CD1c-positive myeloid dendritic cell (primary cell): ENCODE measurements around the gene CD22.

Experiments
- DNase-seq: peaks from one replicate; pipeline ENCODE4 v3.0.0-alpha.2; 2016; ENCODE audit errors: extremely low spot score

Gene CD22

GRCh38 chr19:35314031-35314430, 15.0 kb upstream of the CD22 start:
- no peak for DNase-seq

DNA sequence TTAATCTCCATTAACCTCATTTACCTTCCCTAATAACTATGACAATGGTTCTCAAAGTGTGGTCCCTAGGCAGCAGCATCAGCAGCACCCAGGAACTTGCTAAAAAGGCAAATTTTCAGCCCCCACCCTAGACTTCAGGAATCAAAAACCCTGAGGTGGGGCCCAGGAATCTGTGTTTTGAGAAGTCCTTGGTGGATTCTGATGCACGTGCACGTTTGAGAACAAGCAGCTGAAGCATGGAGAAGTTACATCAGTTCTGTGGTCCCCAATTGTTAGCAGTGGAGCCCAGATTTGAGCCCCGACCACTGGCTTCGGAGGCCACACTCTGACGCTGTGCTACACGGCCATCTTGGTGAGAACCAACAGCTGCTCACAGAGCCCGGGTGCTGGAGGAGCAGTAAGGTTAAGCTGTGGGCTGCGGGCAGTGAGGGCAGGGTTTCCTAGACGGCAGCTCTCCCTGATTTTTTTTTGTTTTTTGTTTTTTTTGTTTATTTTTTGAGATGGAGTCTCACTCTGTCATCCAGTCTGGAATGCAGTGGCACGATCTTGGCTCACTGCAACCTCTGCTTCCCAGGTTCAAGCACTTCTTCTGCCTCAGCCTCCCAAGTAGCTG, 14.0 kb upstream of the CD22 start:
- DNase-seq, result no peak

- no peak for DNase-seq
Measured at GRCh38 chr19:35315883-35316282, 13.1 kb upstream of the CD22 start.

DNA sequence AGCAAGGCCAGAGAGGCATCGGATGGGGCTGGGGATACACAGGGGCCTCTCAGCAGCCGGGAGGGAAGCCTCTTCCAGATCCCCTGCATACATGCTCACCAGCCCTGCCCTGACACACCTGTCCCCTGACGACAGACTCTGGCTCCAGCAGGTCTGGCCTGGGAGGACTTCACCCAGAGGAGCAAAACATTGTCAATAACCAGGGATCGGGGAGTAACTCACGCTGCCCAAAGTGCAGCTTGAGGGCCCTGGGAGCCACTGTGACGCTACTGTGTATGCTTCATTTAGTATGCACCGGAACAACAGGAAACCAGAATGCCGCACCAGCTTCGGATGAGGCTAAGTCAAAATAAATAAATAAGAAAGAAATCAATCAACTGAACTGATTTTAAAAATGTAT, 12.4 kb upstream of the CD22 start:
- no peak for DNase-seq

DNA sequence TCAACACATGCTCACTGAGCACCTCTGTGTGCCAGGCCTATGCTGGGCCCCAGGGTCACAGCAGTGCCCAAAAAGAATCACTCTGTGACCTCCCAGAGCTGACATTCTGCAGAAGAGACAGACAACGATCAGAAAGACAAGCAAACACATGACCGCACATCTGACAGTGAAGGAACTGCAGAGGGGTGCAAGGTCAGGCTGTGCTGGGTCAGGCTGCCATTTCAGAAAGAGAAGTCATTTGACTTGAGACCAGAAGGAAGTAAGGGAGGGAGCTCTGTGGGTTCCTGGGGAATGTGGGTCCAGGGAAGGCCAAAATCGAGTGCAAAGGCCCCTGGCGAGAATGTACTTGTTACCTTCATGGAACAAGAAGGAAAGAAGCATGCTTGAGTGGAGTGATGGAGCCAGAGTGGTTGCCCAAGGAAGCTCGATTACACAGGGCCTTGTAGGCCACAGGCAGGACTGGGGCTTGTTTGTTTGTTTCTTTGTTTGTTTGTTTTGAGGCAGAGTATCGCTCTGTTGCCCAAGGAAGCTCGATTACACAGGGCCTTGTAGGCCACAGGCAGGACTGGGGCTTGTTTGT, 11.4 kb upstream of the CD22 start:
- DNase-seq, result peak; percentile 75

DNA sequence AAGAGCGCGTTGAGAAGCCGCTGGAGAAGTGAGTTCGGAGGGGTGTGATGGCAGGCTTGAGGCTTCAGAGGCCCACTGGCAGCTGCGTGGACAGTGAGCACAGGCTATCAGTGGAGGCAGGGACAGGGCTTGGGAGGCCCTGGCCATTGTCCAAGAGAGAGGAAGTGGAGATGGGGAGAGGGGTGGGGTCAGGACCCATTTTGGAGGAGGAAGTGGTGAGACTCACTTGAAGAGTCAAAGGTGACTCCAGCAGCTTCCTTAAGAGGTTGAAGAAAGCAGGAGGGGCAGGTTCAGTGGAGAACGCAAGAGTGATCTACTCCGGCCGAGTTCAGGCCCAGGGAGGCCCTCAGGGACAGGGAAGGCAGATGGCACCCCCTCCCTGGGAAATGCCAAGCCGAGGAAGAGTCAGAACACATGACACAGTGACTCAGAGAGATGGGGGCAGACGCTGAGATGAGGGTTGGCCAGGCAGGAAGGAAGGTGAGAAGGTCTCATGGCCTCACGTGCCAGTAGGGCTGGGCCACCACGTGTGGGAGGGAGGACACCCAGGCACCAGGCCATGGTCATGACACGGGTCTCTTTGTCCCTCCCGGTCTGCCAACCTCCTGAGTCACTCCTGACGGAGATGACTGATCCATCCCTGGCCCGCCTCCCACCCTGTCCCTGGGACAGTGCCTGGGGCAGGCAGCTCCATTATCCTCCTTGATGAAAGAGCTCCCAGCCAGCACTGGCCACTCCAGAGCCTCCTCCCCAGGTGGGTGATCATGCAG, 10.1 kb upstream of the CD22 start:
- DNase-seq, result peak; percentile 95

- peak; percentile 60 for DNase-seq
Measured at GRCh38 chr19:35320065-35320713, 8.8 kb upstream of the CD22 start.

DNA sequence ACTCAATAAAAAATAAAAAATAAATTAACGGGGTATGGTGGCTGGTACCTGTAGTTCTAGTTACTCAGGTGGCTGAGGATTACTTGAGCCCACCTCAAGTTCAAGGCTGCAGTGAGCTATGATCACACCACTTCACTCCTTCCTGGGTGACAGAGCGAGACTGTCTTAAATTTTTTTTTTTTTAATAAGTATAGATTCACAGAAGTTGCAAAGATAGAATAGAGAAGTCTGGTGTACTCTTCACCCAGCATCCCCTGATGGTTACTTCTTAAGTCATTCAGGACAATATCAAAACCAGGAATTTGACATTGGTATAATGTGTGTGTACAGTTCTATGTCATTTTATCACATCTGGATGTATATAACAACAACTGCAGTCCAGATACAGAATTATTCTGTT, 7.7 kb upstream of the CD22 start:
- DNase-seq, result no peak

DNA sequence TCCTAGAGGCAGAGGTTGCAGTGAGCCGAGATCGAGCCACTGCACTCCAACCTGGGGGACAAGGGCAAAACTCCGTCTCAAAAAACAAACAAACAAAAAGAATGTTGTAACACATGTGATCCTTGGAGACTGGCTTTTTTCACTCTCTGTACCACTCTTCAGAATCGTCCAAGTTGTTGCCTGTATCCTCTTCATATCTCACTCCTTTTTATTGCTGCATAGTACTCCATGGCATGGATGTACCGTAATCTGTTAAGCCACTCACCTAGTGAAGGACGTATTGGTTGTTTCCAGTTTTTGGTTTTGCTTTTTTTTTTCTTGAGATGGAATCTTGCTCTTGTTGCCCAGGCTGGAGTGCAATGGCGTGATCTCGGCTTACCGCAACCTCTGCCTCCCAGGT, 7.0 kb upstream of the CD22 start:
- DNase-seq, result no peak

DNA sequence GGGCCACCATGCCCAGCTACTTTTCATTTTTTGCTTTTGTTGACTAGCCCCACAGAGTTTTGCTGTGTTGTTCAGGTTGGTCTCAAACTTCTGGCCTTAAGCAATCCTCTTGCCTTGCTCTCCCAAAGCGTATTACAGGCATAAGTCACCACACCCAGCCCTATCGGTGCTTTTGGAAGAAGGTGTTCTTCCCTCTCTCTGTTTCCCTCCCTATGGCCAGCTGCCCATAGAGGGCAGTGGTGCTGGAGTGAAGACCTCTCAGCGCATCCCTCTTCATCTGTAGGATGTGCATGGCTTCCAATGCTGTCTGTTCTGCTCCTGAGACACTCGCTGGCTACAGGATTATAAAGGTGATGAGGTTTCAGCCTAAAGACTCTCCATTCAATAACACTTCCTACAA, 1.3 kb upstream of the CD22 start:
- DNase-seq, result no peak

GRCh38 chr19:35329323-35329722, 336 bp downstream of the CD22 start:
- no peak for DNase-seq

- DNase-seq, result no peak
Measured at GRCh38 chr19:35330475-35330874, 1.5 kb downstream of the CD22 start.

DNA sequence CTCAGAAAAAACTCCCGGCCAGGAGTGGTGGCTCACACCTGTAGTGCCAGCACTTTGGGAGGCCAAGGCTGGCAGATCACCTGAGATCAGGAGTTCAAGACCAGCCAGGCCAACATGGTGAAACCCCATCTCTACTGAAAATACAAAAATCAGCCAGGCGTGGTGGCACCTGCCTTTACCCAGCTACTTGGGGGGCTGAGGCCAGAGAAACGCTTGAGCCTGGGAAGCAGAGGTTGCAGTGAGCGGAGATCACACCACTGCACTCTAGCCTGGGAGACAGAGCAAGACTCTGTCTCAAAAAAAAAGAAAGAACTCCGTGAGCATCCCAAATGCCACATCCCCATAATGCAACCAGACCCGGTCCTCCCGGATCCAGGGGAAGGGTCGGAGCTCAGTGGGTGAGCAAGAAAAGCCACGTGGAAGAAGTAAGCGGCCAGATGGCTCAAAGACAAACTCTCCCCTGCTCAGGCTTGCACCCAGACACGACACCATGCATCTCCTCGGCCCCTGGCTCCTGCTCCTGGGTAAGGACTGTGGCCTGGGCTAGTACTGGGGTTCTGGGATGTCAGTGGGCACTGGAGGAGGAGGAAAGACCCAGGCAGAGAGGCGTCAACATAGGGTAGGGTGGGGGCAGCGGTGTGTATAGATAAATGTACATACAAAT, 2.7 kb downstream of the CD22 start:
- DNase-seq, result no peak

DNA sequence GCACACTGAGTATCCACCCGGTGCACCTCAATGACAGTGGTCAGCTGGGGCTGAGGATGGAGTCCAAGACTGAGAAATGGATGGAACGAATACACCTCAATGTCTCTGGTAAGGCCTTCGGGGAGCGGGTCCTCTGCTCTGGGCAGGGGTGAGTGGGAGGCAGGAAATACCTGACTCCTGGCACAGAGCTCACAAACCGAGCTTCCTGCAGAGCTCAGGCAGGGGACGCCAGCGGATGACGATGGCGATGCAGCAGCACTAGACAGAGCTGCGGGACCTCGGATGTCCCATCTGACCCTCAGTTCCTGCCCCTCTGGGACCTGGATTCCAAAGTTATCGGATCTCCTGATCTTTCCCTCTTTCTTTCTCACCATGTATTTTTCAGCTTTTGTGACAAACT, 3.8 kb downstream of the CD22 start:
- DNase-seq, result no peak

GRCh38 chr19:35334144-35334753, 5.3 kb downstream of the CD22 start:
- DNase-seq, result no peak

- DNase-seq, result no peak
Measured at GRCh38 chr19:35336166-35336955, 7.4 kb downstream of the CD22 start.

GRCh38 chr19:35337097-35337983, 8.4 kb downstream of the CD22 start:
- no peak for DNase-seq

GRCh38 chr19:35337984-35338296, 9.0 kb downstream of the CD22 start:
- no peak for DNase-seq

DNA sequence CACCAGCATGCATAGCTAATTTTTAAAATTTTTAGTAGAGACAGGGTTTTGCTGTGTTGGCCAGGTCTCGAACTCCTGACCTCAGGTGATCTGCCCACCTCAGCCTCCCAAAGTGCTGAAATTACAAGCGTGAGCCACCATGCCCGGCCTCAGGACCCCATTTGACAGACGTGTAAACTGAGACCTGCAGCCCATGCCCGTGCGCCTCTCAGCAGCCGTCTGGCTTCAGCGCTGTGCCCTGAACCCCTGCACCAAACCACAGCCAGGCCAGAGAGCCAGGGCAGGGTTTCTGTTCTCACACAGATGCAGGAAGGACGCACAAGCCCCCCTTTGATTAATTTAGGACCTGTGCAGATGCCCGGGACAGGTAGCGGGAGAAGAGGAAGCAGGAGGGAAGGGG, 11.4 kb downstream of the CD22 start:
- no peak for DNase-seq

- DNase-seq, result no peak
Measured at GRCh38 chr19:35341006-35341405, 12.0 kb downstream of the CD22 start.
